HepG2 (cell line): Measurements from ENCODE around the gene CENPP.

ENCODE experiments used
- EP300 ChIP-seq, 3 experiments: sonication (generic) in 1 of 3; formaldehyde crosslinking in 1 of 3; IDR thresholded peaks; 2 replicates each; pipeline versions ENCODE4 v1.5.1 to v1.6.1; 2011 to 2020; ENCODE audit warnings: low read depth in 2 of 3, low read length in 2 of 3, borderline replicate concordance in 1 of 3, improper control_type of control experiment in 1 of 3, mild to moderate bottlenecking in 1 of 3, missing genetic modification reagents in 1 of 3, moderate library complexity in 1 of 3
- HNF4G ChIP-seq, 2 experiments: sonication (generic) in 1 of 2; formaldehyde crosslinking in 1 of 2; IDR thresholded peaks; 2 replicates each; pipeline versions ENCODE4 v1.4.0 to v1.6.1; 2011 to 2020; ENCODE audit warnings: borderline replicate concordance in 2 of 2, low read depth in 2 of 2, mild to moderate bottlenecking in 2 of 2, low read length in 1 of 2, missing genetic modification reagents in 1 of 2, moderate library complexity in 1 of 2
- POLR2A ChIP-seq, 2 experiments: IDR thresholded peaks; 2 replicates each; pipeline ENCODE4 v1.6.1; 2011; ENCODE audit warnings: low read depth in 2 of 2, low read length in 2 of 2, mild to moderate bottlenecking in 1 of 2, moderate library complexity in 1 of 2; ENCODE audit not compliant: insufficient read depth in 1 of 2
- ZNF512B ChIP-seq: sonication (generic); formaldehyde crosslinking; IDR thresholded peaks from 2 replicates; pipeline ENCODE4 v1.5.1; 2020; ENCODE audit warnings: missing genetic modification reagents, mild to moderate bottlenecking, borderline replicate concordance
- ZNF558 ChIP-seq: sonication (generic); formaldehyde crosslinking; IDR thresholded peaks from 2 replicates; pipeline ENCODE4 v1.9.0; 2022; ENCODE audit warnings: mild to moderate bottlenecking, missing genetic modification reagents, borderline replicate concordance

- TF ChIP-seq POLR2A (IDR thresholded peaks at IDR 0.05; ENCODE audit: insufficient read depth in 1 of 2, low read depth in 2 of 2, low read length in 2 of 2), result no peak
- no peak for TF ChIP-seq ZNF512B (CRISPR knock-in tag)
- no peak for TF ChIP-seq ZNF558 (CRISPR knock-in tag)
- TF ChIP-seq EP300 (IDR thresholded peaks at IDR 0.05; ENCODE audit: low read depth in 2 of 2, low read length in 2 of 2), result no peak
- TF ChIP-seq EP300 (CRISPR knock-in tag; IDR thresholded peaks at IDR 0.05; ENCODE audit: borderline replicate concordance), result no peak
- no peak for TF ChIP-seq HNF4G (IDR thresholded peaks at IDR 0.05; ENCODE audit: borderline replicate concordance, low read depth, low read length)
- TF ChIP-seq HNF4G (CRISPR knock-in tag; IDR thresholded peaks at IDR 0.05; ENCODE audit: borderline replicate concordance, low read depth), result no peak
These were observed 293 bp downstream of the CENPP start for GRCh38 chr9:92325991-92326500.
